GM18511 (cell line): ENCODE measurements around the gene RPL23.

ENCODE experiments used
- ATAC-seq: cut with Tn5 transposase; IDR thresholded peaks from one replicate; pipeline ENCODE4 v1.9.1; 2021; ENCODE audit warnings: mild to moderate bottlenecking, moderate library complexity; ENCODE audit not compliant: unreplicated experiment

RPL23 gene

GRCh38 chr17:38799501-38800236 is 53.9 kb downstream of the RPL23 start, which contains the start of gene PIP4K2B:
TSS of gene PIP4K2B (minus strand) at chr17:38799556. CDS start at chr17:38799424, 132 bp downstream.
- peak; percentile 90 for ATAC-seq

- ATAC-seq = peak; percentile 29
Observed at GRCh38 chr17:38798614-38799500, 54.7 kb downstream of the RPL23 start.
